H9 (cell line): ENCODE measurements around the gene PRSS57. TPM values are rescaled to one million over a fixed set of nuclear protein-coding genes. Genes with fewer than 3 reads are reported as not detected.
A peak's percentile ranks its signal among the peaks of the same experiment; 100 is the strongest.

Source experiments
- DNase-seq: peaks from one replicate; pipeline ENCODE4 v3.0.0-alpha.2; 2017
- H2AFZ ChIP-seq: one replicate; pipeline ENCODE4 v1.6.1; 2013; ENCODE audit warnings: mild to moderate bottlenecking, low read length, control low read depth, moderate library complexity
- H2AK5ac ChIP-seq: 2 replicates; pipeline ENCODE4 v1.6.1; 2013; ENCODE audit warnings: low read length, control low read depth, mixed read lengths; ENCODE audit not compliant: insufficient read length
- H2BK120ac ChIP-seq: one replicate; pipeline ENCODE4 v1.6.1; 2013; ENCODE audit warnings: low read depth, mild to moderate bottlenecking, low read length, control low read depth, inconsistent platforms; ENCODE audit not compliant: poor library complexity, severe bottlenecking
- H2BK12ac ChIP-seq: 2 replicates; pipeline ENCODE4 v1.6.1; 2013; ENCODE audit warnings: low read length, control low read depth, mixed read lengths, low read depth; ENCODE audit not compliant: insufficient read length
- H2BK15ac ChIP-seq: 2 replicates; pipeline ENCODE4 v1.6.1; 2013; ENCODE audit warnings: low read depth, low read length, control low read depth
- H2BK20ac ChIP-seq: one replicate; pipeline ENCODE4 v1.6.1; 2013; ENCODE audit warnings: low read depth, mild to moderate bottlenecking, low read length, control low read depth, inconsistent platforms; ENCODE audit not compliant: poor library complexity, severe bottlenecking
- H2BK5ac ChIP-seq: 2 replicates; pipeline ENCODE4 v1.6.1; 2013; ENCODE audit warnings: low read length, control low read depth, mixed read lengths; ENCODE audit not compliant: insufficient read length
- H3K14ac ChIP-seq: 2 replicates; pipeline ENCODE4 v1.6.1; 2013; ENCODE audit warnings: low read length, control low read depth; ENCODE audit not compliant: insufficient read depth
- H3K18ac ChIP-seq: 2 replicates; pipeline ENCODE4 v1.6.1; 2013; ENCODE audit warnings: low read depth, mild to moderate bottlenecking, mixed read lengths, low read length, control low read depth; ENCODE audit not compliant: insufficient read length
- H3K23ac ChIP-seq: 2 replicates; pipeline ENCODE4 v1.6.1; 2013; ENCODE audit warnings: low read length, control low read depth, mixed read lengths, low read depth; ENCODE audit not compliant: insufficient read length
- H3K23me2 ChIP-seq: 2 replicates; pipeline ENCODE4 v1.6.1; 2013; ENCODE audit warnings: low read depth, mild to moderate bottlenecking, mixed read lengths, low read length, control low read depth; ENCODE audit not compliant: insufficient read length, poor library complexity, severe bottlenecking
- H3K27ac ChIP-seq: 2 replicates; pipeline ENCODE4 v1.5.1; 2013; ENCODE audit warnings: low read length, control low read depth, mixed read lengths, low read depth; ENCODE audit not compliant: insufficient read length
- H3K27me3 ChIP-seq: 2 replicates; pipeline ENCODE4 v1.6.1; 2013; ENCODE audit warnings: low read length, control low read depth, inconsistent platforms; ENCODE audit not compliant: insufficient read depth
- H3K4ac ChIP-seq: 2 replicates; pipeline ENCODE4 v1.6.1; 2013; ENCODE audit warnings: low read depth, mild to moderate bottlenecking, control low read depth, inconsistent platforms, low read length, moderate library complexity
- H3K4me1 ChIP-seq: 2 replicates; pipeline ENCODE4 v1.6.1; 2013; ENCODE audit warnings: low read length, control low read depth, inconsistent platforms; ENCODE audit not compliant: insufficient read depth
- H3K4me2 ChIP-seq: 2 replicates; pipeline ENCODE4 v1.6.1; 2013; ENCODE audit warnings: low read length, control low read depth, mixed read lengths; ENCODE audit not compliant: insufficient read length, insufficient read depth
- H3K56ac ChIP-seq: 2 replicates; pipeline ENCODE4 v1.6.1; 2013; ENCODE audit warnings: low read depth, mild to moderate bottlenecking, mixed read lengths, low read length, control low read depth; ENCODE audit not compliant: insufficient read length
- H3K79me1 ChIP-seq: 2 replicates; pipeline ENCODE4 v1.6.1; 2013; ENCODE audit warnings: low read depth, mild to moderate bottlenecking, moderate library complexity, low read length, control low read depth, inconsistent platforms; ENCODE audit not compliant: insufficient read depth, poor library complexity, severe bottlenecking
- H3K79me2 ChIP-seq: 2 replicates; pipeline ENCODE4 v1.6.1; 2013; ENCODE audit warnings: low read length, control low read depth, inconsistent platforms; ENCODE audit not compliant: insufficient read depth
- H3K9ac ChIP-seq: 2 replicates; pipeline ENCODE4 v1.6.1; 2013; ENCODE audit warnings: low read length, control low read depth, mixed read lengths; ENCODE audit not compliant: insufficient read length; ENCODE audit errors: extremely low read depth
- H3K9me3 ChIP-seq: one replicate; pipeline ENCODE4 v1.6.1; 2013; ENCODE audit warnings: low read depth, low read length, inconsistent platforms; ENCODE audit not compliant: control insufficient read depth
- H3T11ph ChIP-seq: one replicate; pipeline ENCODE4 v1.6.1; 2013; ENCODE audit warnings: mild to moderate bottlenecking, low read length, control low read depth, inconsistent platforms
- H4K20me1 ChIP-seq: one replicate; pipeline ENCODE4 v1.6.1; 2013; ENCODE audit not compliant: control insufficient read depth, insufficient read length, insufficient read depth
- H4K5ac ChIP-seq: 2 replicates; pipeline ENCODE4 v1.6.1; 2013; ENCODE audit warnings: low read depth, mild to moderate bottlenecking, mixed read lengths, low read length, control low read depth; ENCODE audit not compliant: insufficient read length
- H4K8ac ChIP-seq: replicated peaks from 2 replicates; pipeline ENCODE4 v1.6.1; 2013; ENCODE audit warnings: low read length, control low read depth, mixed read lengths, low read depth; ENCODE audit not compliant: insufficient read length
- H4K91ac ChIP-seq: 2 replicates; pipeline ENCODE4 v1.6.1; 2013; ENCODE audit warnings: low read depth, mild to moderate bottlenecking, moderate library complexity, mixed read lengths, low read length, control low read depth; ENCODE audit not compliant: insufficient read length
- H3K27ac Mint-ChIP-seq, 3 experiments: 2 replicates in 2 of 3; 3 replicates in 1 of 3; pipeline ENCODE4 v1.8.0; 2020 to 2021; ENCODE audit warnings: mixed read lengths in 3 of 3, mild to moderate bottlenecking in 1 of 3, moderate library complexity in 1 of 3
- H3K27me3 Mint-ChIP-seq: 2 replicates; pipeline ENCODE4 v1.8.0; 2021; ENCODE audit warnings: low read depth, mild to moderate bottlenecking, moderate library complexity, mixed read lengths
- H3K36me3 Mint-ChIP-seq, 3 experiments: 2 replicates in 2 of 3; 3 replicates in 1 of 3; pipeline ENCODE4 v1.8.0; 2020 to 2021; ENCODE audit warnings: low read depth in 3 of 3, mixed read lengths in 3 of 3; ENCODE audit not compliant: insufficient read depth in 1 of 3
- H3K4me1 Mint-ChIP-seq, 2 experiments: 2 replicates each; pipeline ENCODE4 v1.8.0; 2020; ENCODE audit warnings: mixed read lengths in 2 of 2
- H3K4me3 Mint-ChIP-seq, 2 experiments: 2 replicates in 1 of 2; 3 replicates in 1 of 2; pipeline ENCODE4 v1.8.0; 2020 to 2021; ENCODE audit warnings: mild to moderate bottlenecking in 2 of 2, mixed read lengths in 2 of 2, moderate library complexity in 1 of 2
- H3K9me3 Mint-ChIP-seq, 2 experiments: 2 replicates in 1 of 2; 3 replicates in 1 of 2; pipeline ENCODE4 v1.8.0; 2020; ENCODE audit warnings: mild to moderate bottlenecking in 2 of 2, mixed read lengths in 2 of 2, moderate library complexity in 1 of 2
- WGBS: extraction: QIAGEN DNeasy Blood & Tissue Kit; methylation state at CpG from one replicate; pipeline ENCODE4 v1.1.7; 2013; ENCODE audit warnings: missing lambda C conversion rate, low lambda C conversion rate, mixed read lengths; ENCODE audit not compliant: insufficient read length; ENCODE audit errors: extremely low coverage; 5-methylcytosine and 5-hydroxymethylcytosine counted together
- total RNA-seq: library from RNA; stranded (reverse); gene quantifications from 2 replicates; pipeline ENCODE4 v1.2.1, GENCODE V29; 2021
- TF ChIP-seq, protein P1 (sequence below): fragments of 200-600 bp; sonication (generic); conservative IDR thresholded peaks from 3 replicates; pipeline ENCODE4 v1.8.0; 2021; ENCODE audit warnings: antibody characterized with exemption, mild to moderate bottlenecking

The PRSS57 gene
- total RNA-seq, 1 experiment from 2014 or later, result not detected

GRCh38 chr19:664913-665443 lies 30.3 kb downstream of the PRSS57 start:
- Histone ChIP-seq H3K79me2 (peaks cover 27% of the 10 kb centered on the region; the same call in 1 of the 2 replicates), H3K23me2 (peaks cover 7% of the 10 kb centered on the region), H3K4me2 (no peak overlapping the region), H3K27ac (no peak overlapping the region), H3K9ac (no peak overlapping the region), H2AK5ac (no peak overlapping the region), H2AFZ (no peak overlapping the region), H3K23ac (no peak overlapping the region), H3K4me1 (no peaks in the 10 kb centered on the region; the same call in 1 of the 2 replicates), H2BK5ac (no peak overlapping the region), H3K27me3 (no peaks in the 10 kb centered on the region), H3K4ac (no peak overlapping the region), H3K9me3 (no peaks in the 10 kb centered on the region), H3T11ph (no peak overlapping the region), H3K14ac (no peak overlapping the region), H3K56ac (no peak overlapping the region), H4K91ac (no peak overlapping the region), H2BK12ac (no peak overlapping the region), H4K8ac (no peak overlapping the region), H3K79me1 (no peaks in the 10 kb centered on the region), H3K18ac (no peak overlapping the region), H4K5ac (no peak overlapping the region), H4K20me1 (peaks cover 6% of the 10 kb centered on the region), H2BK15ac (no peak overlapping the region), H2BK20ac (no peak overlapping the region), H2BK120ac (no peak overlapping the region)
- peak; percentile 95 for DNase-seq
- H3K4me3 Mint-ChIP-seq, result peak overlapping the region; percentile 40 to 74; a peak in 4 of 5 replicates
- TF ChIP-seq, protein P1, sequence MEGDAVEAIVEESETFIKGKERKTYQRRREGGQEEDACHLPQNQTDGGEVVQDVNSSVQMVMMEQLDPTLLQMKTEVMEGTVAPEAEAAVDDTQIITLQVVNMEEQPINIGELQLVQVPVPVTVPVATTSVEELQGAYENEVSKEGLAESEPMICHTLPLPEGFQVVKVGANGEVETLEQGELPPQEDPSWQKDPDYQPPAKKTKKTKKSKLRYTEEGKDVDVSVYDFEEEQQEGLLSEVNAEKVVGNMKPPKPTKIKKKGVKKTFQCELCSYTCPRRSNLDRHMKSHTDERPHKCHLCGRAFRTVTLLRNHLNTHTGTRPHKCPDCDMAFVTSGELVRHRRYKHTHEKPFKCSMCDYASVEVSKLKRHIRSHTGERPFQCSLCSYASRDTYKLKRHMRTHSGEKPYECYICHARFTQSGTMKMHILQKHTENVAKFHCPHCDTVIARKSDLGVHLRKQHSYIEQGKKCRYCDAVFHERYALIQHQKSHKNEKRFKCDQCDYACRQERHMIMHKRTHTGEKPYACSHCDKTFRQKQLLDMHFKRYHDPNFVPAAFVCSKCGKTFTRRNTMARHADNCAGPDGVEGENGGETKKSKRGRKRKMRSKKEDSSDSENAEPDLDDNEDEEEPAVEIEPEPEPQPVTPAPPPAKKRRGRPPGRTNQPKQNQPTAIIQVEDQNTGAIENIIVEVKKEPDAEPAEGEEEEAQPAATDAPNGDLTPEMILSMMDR, result peak; percentile 95
- H3K9me3 Mint-ChIP-seq, result peaks cover 10 to 14% of the 10 kb centered on the region in 2 experiments
- no peak overlapping the region for H3K27ac Mint-ChIP-seq
- H3K27me3 Mint-ChIP-seq, result peaks cover 30% of the 10 kb centered on the region
- peaks cover 10 to 15% of the 10 kb centered on the region in 2 experiments for H3K4me1 Mint-ChIP-seq
- H3K36me3 Mint-ChIP-seq, result peaks cover 0 to 2% (median 0%) of the 10 kb centered on the region in 3 experiments; a peak in 2 of 7 replicates
- WGBS, result no CpG with 5 or more reads among the region's 24 CpGs
